Panc1 (cell line): Measurements from ENCODE around the gene AGBL3. TPM values are rescaled to one million over a fixed set of nuclear protein-coding genes. Genes with fewer than 3 reads are reported as not detected.
"Not testable (repeated sequence)": the region's sequence is repeated elsewhere in the genome, so short reads cannot be mapped to it uniquely, and the experiment has no call there.

Experiments used
- ATAC-seq: fragments of 200-7000 bp; cut with Tn5 transposase; 2 replicates; pipeline ENCODE4 v1.9.1; 2020; ENCODE audit warnings: mild to moderate bottlenecking, moderate library complexity
- BruUV-seq: library from RNA; stranded (reverse); fragments of 400-500 nt; replicated peaks from 2 replicates; lab custom pipeline; 2021; lab: Mats Ljungman, UMichigan
- CTCF ChIA-PET: fragments of 300-600 bp; sonication (Branson Sonifier 250); formaldehyde crosslinking; loops from one replicate; lab custom pipeline; 2022; ENCODE audit warnings: antibody characterized with exemption; lab: Charles Lee
- POLR2A ChIA-PET: fragments of 300-600 bp; sonication (Branson Sonifier 250); formaldehyde crosslinking; loops from one replicate; lab custom pipeline; 2022; ENCODE audit warnings: antibody characterized with exemption; lab: Charles Lee
- DNase-seq: peaks from one replicate; pipeline ENCODE4 v3.0.0-alpha.2; 2010; ENCODE audit warnings: low read depth, low spot score
- H3K27ac ChIP-seq: 2 replicates; pipeline ENCODE4 v1.5.1; 2011; ENCODE audit warnings: mild to moderate bottlenecking, low read length, inconsistent platforms
- H3K27me3 ChIP-seq: fragments of 200-500 bp; sonication (Bioruptor generic); 2 replicates; pipeline ENCODE4 v1.6.0; 2014; ENCODE audit warnings: low read length, inconsistent platforms; ENCODE audit not compliant: control insufficient read depth, insufficient read depth
- H3K36me3 ChIP-seq: fragments of 200-500 bp; sonication (Bioruptor generic); 2 replicates; pipeline ENCODE4 v1.5.1; 2014; ENCODE audit warnings: inconsistent platforms, mild to moderate bottlenecking, low read length, moderate library complexity; ENCODE audit not compliant: control insufficient read depth, insufficient read depth
- H3K4me1 ChIP-seq: 2 replicates; pipeline ENCODE4 v1.5.1; 2011; ENCODE audit warnings: inconsistent platforms, mild to moderate bottlenecking, low read length, moderate library complexity; ENCODE audit not compliant: control insufficient read depth, insufficient read depth
- H3K4me3 ChIP-seq, 2 experiments: 2 replicates each; pipeline ENCODE4 v1.5.1; 2011 to 2012; ENCODE audit warnings: low read depth in 2 of 2, low read length in 2 of 2, mild to moderate bottlenecking in 2 of 2, inconsistent platforms in 1 of 2, moderate library complexity in 1 of 2
- H3K9me3 ChIP-seq: fragments of 200-500 bp; sonication (Bioruptor generic); 2 replicates; pipeline ENCODE4 v1.5.1; 2014; ENCODE audit warnings: low read depth, mild to moderate bottlenecking, inconsistent platforms, low read length, moderate library complexity; ENCODE audit not compliant: control insufficient read depth, insufficient read depth
- CTCF ChIP-seq: fragments of 450-650 bp; IDR thresholded peaks from 2 replicates; pipeline ENCODE4 v1.5.1; 2017; ENCODE audit warnings: mild to moderate bottlenecking
- POLR2AphosphoS5 ChIP-seq: IDR thresholded peaks from 2 replicates; pipeline ENCODE4 v1.6.1; 2012; ENCODE audit warnings: mild to moderate bottlenecking, low read depth, low read length, moderate library complexity
- REST ChIP-seq, 2 experiments: IDR thresholded peaks; 2 replicates each; pipeline ENCODE4 v1.6.1; 2011 to 2012; ENCODE audit warnings: low read depth in 2 of 2, control low read depth in 1 of 2, low read length in 1 of 2, mild to moderate bottlenecking in 1 of 2, moderate library complexity in 1 of 2; ENCODE audit not compliant: insufficient read depth in 1 of 2
- SIN3A ChIP-seq: IDR thresholded peaks from 2 replicates; pipeline ENCODE4 v1.6.1; 2012; ENCODE audit warnings: low read depth, mild to moderate bottlenecking, low read length, moderate library complexity, borderline replicate concordance; ENCODE audit not compliant: insufficient read depth
- TCF7L2 ChIP-seq: IDR thresholded peaks from 2 replicates; pipeline ENCODE4 v1.6.1; 2011; ENCODE audit warnings: mild to moderate bottlenecking, low read depth, low read length, inconsistent platforms
- in situ Hi-C: cut with HindIII; loops from 2 replicates; pipeline ENCODE4 v1.10.0; 2016; ENCODE audit warnings: low sequenced_read_pairs, low pct_unique_long_range_greater_than_20kb
- intact Hi-C: fragments of 100-400 bp; cut with micrococcal nuclease; formaldehyde crosslinking; loops from one replicate; pipeline ENCODE4 v1.10.0; 2022; ENCODE audit not compliant: unreplicated experiment
- total RNA-seq: library from RNA; stranded (reverse); gene quantifications from one replicate; pipeline ENCODE4 v1.2.1, GENCODE V29; 2021; ENCODE audit not compliant: unreplicated experiment

The AGBL3 gene
- total RNA-seq, 1 experiment from 2014 or later, result 2.5 TPM

GRCh38 chr7:135170274-135170997 is 184.1 kb downstream of the AGBL3 start, which contains the start of gene CYREN:
Gene CYREN, minus strand, starts transcription at chr7:135170707. Its CDS starts 1,785 bp downstream, at chr7:135168922.
- intact Hi-C loops, result loop anchor here (2.0 to 10.0 kb wide), 2 partner anchors 64 to 184 kb away; partner anchors contain the start of genes AGBL3 and STRA8
- DNase-seq (peak; percentile 71), ATAC-seq (peak; percentile 99)
- Histone ChIP-seq H3K36me3 (peaks cover 5% of the 10 kb centered on the region), H3K27ac (peak within 1 kb of the TSS; percentile 96), H3K27me3 (no peaks in the 10 kb centered on the region), H3K4me1 (peaks cover 10% of the 10 kb centered on the region), H3K9me3 (no peaks in the 10 kb centered on the region), H3K4me3 (peak within 1 kb of the TSS; percentile 97)
- in situ Hi-C loops, result no loop called here
- TF ChIP-seq TCF7L2, result 0 out of 2 replicates have a peak, but pooled peaks have one; percentile 18
- TF ChIP-seq REST (IDR thresholded peaks at IDR 0.05; ENCODE audit: insufficient read depth in 1 of 2, low read depth in 2 of 2, low read length in 1 of 2), result 0 out of 4 replicates have a peak, but pooled peaks of 1 of the 2 experiments have one; percentile 62
- peak; percentile 88 for TF ChIP-seq POLR2AphosphoS5
- peak; percentile 93 for TF ChIP-seq CTCF
- TF ChIP-seq SIN3A, result no peak; the same call in 1 of the 2 replicates
- ChIA-PET POLR2A (no interaction called here), CTCF (no interaction called here)
- no TSS peak for BruUV-seq

- DNase-seq, ATAC-seq, H3K36me3 ChIP-seq, H3K27me3 ChIP-seq, CTCF ChIA-PET, H3K9me3 ChIP-seq, in situ Hi-C loops: not testable (repeated sequence)
- peaks cover 10% of the 10 kb centered on the region for H3K4me1 ChIP-seq
- intact Hi-C loops, result loop anchor here (2.0 to 10.0 kb wide), 2 partner anchors 64 to 184 kb away; partner anchors contain the start of genes AGBL3 and STRA8
- TF ChIP-seq CTCF, result peak; percentile 65
- peak overlapping the region; percentile 97 for H3K4me3 ChIP-seq
- H3K27ac ChIP-seq, result peak overlapping the region; percentile 96
- POLR2A ChIA-PET, result interaction anchor here (0.6 kb wide), 1 partner anchor 181 kb away, joined by 3 read pairs; no protein-coding TSS in a partner anchor
- TSS peak; percentile 83 for BruUV-seq
Measured at GRCh38 chr7:135170998-135171481, 184.7 kb downstream of the AGBL3 start.

GRCh38 chr7:135171581-135172291 is 185.4 kb downstream of the AGBL3 start:
- in situ Hi-C loops, H3K36me3 ChIP-seq, BruUV-seq, ATAC-seq, H3K9me3 ChIP-seq, DNase-seq, H3K4me3 ChIP-seq, CTCF ChIA-PET, H3K27me3 ChIP-seq: not testable (repeated sequence)
- peaks cover 10% of the 10 kb centered on the region for H3K4me1 ChIP-seq
- H3K27ac ChIP-seq, result peak overlapping the region; percentile 96
- intact Hi-C loops, result loop anchor here (2.0 to 10.0 kb wide), 2 partner anchors 63 to 185 kb away; partner anchors contain the start of genes AGBL3 and STRA8
- POLR2A ChIA-PET, result interaction anchor here (0.6 kb wide), 1 partner anchor 181 kb away, joined by 3 read pairs; no protein-coding TSS in a partner anchor

- POLR2A ChIA-PET, H3K4me3 ChIP-seq, H3K27ac ChIP-seq, BruUV-seq, ATAC-seq, H3K36me3 ChIP-seq, CTCF ChIA-PET, DNase-seq, in situ Hi-C loops, H3K27me3 ChIP-seq, H3K4me1 ChIP-seq, H3K9me3 ChIP-seq: not testable (repeated sequence)
- intact Hi-C loops, result loop anchor here (10.0 kb wide), 1 partner anchor 61 kb away; the partner anchor contains the start of gene STRA8
Measured at GRCh38 chr7:135173916-135174315, 187.6 kb downstream of the AGBL3 start.
